Measurements from ENCODE around the gene PREX1. TPM values are rescaled to one million over a fixed set of nuclear protein-coding genes. Genes with fewer than 3 reads are reported as not detected.

PREX1 gene
- total RNA-seq, 4 donors from 2014 or later = 7.5 to 10.9 (median 9.1) TPM

DNA sequence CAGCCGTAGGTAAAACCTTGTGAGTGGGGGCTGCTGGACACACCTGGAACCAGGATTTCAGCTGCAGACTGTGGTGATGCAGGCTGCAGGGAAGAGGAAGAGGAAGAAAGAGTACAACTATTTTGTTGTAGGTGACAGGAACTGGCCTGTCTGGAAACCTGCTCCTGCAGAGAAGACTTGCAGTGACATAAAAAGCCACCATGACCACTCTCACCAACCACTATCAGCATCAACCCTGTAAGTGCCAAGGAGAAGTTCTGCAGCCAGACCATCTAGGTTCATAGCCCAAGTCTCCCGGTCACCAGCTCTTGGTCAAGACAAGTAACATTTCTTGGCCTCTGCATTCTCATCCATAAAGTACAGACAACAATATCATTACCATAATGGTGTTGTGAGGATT is 91.2 kb downstream of the PREX1 start:
- intact Hi-C loops (cut with DNase I; ENCODE audit: low total_unique reads) = no loop called here
- Histone ChIP-seq H3K4me3 (no peak overlapping the region), H3K9me3 (no peaks in the 10 kb centered on the region), H3K27ac (no peak overlapping the region), H3K27me3 (no peaks in the 10 kb centered on the region), H3K4me1 (peaks cover 6 to 7% of the 10 kb centered on the region in 2 donors), H3K36me3 (no peaks in the 10 kb centered on the region)
- no peak for ATAC-seq
- no peak for TF ChIP-seq CTCF (IDR thresholded peaks at IDR 0.05 in 4 of 5, conservative IDR thresholded peaks at IDR 0.05 in 1 of 5)
- no peak for TF ChIP-seq POLR2A (IDR thresholded peaks at IDR 0.05)
- DNase-seq = no peak
- in situ Hi-C loops (cut with MboI; ENCODE audit: low sequenced_read_pairs in 4 of 4) = no loop called here

DNA sequence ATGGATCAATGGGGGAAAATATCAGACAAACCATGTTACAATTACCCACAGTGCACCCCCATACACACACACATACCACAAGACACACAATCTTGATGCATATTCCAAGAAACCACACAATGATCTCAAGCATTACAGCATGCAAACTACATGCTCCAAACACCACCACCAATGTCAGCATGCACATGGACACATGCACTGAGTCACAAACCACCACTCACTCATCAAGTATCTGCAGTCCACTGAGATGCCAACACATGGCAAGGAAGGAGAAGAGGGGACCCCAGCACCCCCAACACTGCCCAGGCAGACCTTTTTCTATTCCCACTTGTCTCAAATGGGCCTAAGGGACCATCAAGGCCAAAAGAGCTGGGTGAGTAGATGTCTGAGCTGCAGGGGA is 91.6 kb downstream of the PREX1 start:
- H3K9me3 ChIP-seq = no peaks in the 10 kb centered on the region
- H3K4me1 ChIP-seq = peaks cover 6 to 7% of the 10 kb centered on the region in 2 donors
- H3K36me3 ChIP-seq = no peaks in the 10 kb centered on the region
- no peak overlapping the region for H3K4me3 ChIP-seq
- no peaks in the 10 kb centered on the region for H3K27me3 ChIP-seq
- in situ Hi-C loops (cut with MboI; ENCODE audit: low sequenced_read_pairs in 4 of 4) (no loop called here), intact Hi-C loops (cut with DNase I; ENCODE audit: low total_unique reads) (no loop called here)
- no peak for ATAC-seq
- DNase-seq = no peak
- H3K27ac ChIP-seq = no peak overlapping the region
- no peak for TF ChIP-seq POLR2A (IDR thresholded peaks at IDR 0.05)
- TF ChIP-seq CTCF (IDR thresholded peaks at IDR 0.05 in 4 of 5, conservative IDR thresholded peaks at IDR 0.05 in 1 of 5) = no peak

DNA sequence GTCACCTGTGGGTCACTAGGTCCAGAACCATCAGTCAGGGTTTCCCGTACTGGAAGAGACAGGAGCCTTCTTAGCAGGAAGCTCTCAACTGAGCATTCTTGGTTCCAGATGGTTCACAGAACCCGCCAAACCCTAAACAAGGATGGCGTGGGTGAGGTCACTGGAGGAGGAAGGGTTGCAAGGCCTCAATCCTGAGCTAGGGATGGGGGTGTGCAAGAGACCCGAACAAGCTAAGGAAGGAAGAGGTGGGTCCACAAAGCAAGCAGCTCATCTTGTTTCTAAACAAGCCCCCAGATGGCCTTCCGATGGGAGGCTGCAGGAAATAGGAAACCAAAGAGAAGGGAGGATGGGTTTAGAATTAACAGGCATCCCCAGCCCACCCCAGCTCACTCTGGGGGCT is 92.7 kb downstream of the PREX1 start:
- Histone ChIP-seq H3K27me3 (no peaks in the 10 kb centered on the region), H3K4me3 (no peak overlapping the region), H3K27ac (peak overlapping the region in 1 of 4 donors; percentile 61), H3K4me1 (peaks cover 6 to 7% of the 10 kb centered on the region in 2 donors), H3K9me3 (no peaks in the 10 kb centered on the region), H3K36me3 (no peaks in the 10 kb centered on the region)
- DNase-seq (no peak), ATAC-seq (no peak)
- intact Hi-C loops (cut with DNase I; ENCODE audit: low total_unique reads) (no loop called here), in situ Hi-C loops (cut with MboI; ENCODE audit: low sequenced_read_pairs in 4 of 4) (no loop called here)
- TF ChIP-seq POLR2A (IDR thresholded peaks at IDR 0.05) = no peak
- TF ChIP-seq CTCF (IDR thresholded peaks at IDR 0.05 in 4 of 5, conservative IDR thresholded peaks at IDR 0.05 in 1 of 5) = no peak

GRCh38 chr20:48734104-48734749 is 93.6 kb downstream of the PREX1 start:
- Histone ChIP-seq H3K27ac (peak overlapping the region in 2 of 4 donors; percentile 41 to 61), H3K9me3 (no peaks in the 10 kb centered on the region), H3K4me3 (no peak overlapping the region), H3K36me3 (no peaks in the 10 kb centered on the region), H3K27me3 (no peaks in the 10 kb centered on the region), H3K4me1 (peaks cover 6 to 7% of the 10 kb centered on the region in 2 donors)
- no peak for TF ChIP-seq POLR2A (IDR thresholded peaks at IDR 0.05)
- no peak for TF ChIP-seq CTCF (IDR thresholded peaks at IDR 0.05 in 4 of 5, conservative IDR thresholded peaks at IDR 0.05 in 1 of 5)
- ATAC-seq = peak in 1 of 2 donors; percentile 78
- peak in 1 of 2 donors; percentile 70 for DNase-seq
- in situ Hi-C loops (cut with MboI; ENCODE audit: low sequenced_read_pairs in 4 of 4) = no loop called here
- intact Hi-C loops (cut with DNase I; ENCODE audit: low total_unique reads) = no loop called here

Data from gastrocnemius medialis (tissue), 4 donors.